Lower leg skin (tissue), 4 donors: Measurements from ENCODE around the gene VIPAS39. TPM values are rescaled to one million over a fixed set of nuclear protein-coding genes. Genes with fewer than 3 reads are reported as not detected.

Experiments used
- DNase-seq, 2 donors: peaks; one replicate each; pipeline ENCODE4 v3.0.0-alpha.2; 2019; ENCODE audit warnings: low spot score in 2 of 2
- H3K4me3 ChIP-seq: fragments of 200-600 bp; sonication (generic); 2 replicates; pipeline ENCODE4 v1.5.1; 2017; ENCODE audit warnings: mild to moderate bottlenecking, low read depth; ENCODE audit not compliant: poor library complexity, severe bottlenecking
- POLR2A ChIP-seq, 2 donors: fragments of 450-650 bp; IDR thresholded peaks; one replicate each; pipeline ENCODE4 v1.6.1; 2016 to 2017; ENCODE audit warnings: antibody characterized with exemption in 2 of 2, mild to moderate bottlenecking in 1 of 2, moderate library complexity in 1 of 2
- WGBS, 2 donors: methylation state at CpG; one replicate each; pipeline ENCODE4 v1.1.5; 2018; 5-methylcytosine and 5-hydroxymethylcytosine counted together
- intact Hi-C: fragments of 100-400 bp; cut with DNase I; formaldehyde crosslinking; loops from one replicate; pipeline ENCODE4 v1.15.0; 2023; ENCODE audit warnings: low total_unique reads
- total RNA-seq, 4 donors: library from RNA; depleted of rRNA; stranded (reverse); fragments of >200 nt; gene quantifications; one replicate each; pipeline ENCODE4 v1.1.0, GENCODE V29; 2016
- TF ChIP-seq, protein P1 (sequence below), 3 donors: fragments of 450-650 bp; IDR thresholded peaks; one replicate each; pipeline ENCODE4 v1.5.1; 2016; ENCODE audit warnings: antibody characterized with exemption in 3 of 3, mild to moderate bottlenecking in 3 of 3, moderate library complexity in 2 of 3

Gene VIPAS39
- total RNA-seq, 4 donors from 2014 or later = 12.9 to 18.4 (median 15.9) TPM

DNA sequence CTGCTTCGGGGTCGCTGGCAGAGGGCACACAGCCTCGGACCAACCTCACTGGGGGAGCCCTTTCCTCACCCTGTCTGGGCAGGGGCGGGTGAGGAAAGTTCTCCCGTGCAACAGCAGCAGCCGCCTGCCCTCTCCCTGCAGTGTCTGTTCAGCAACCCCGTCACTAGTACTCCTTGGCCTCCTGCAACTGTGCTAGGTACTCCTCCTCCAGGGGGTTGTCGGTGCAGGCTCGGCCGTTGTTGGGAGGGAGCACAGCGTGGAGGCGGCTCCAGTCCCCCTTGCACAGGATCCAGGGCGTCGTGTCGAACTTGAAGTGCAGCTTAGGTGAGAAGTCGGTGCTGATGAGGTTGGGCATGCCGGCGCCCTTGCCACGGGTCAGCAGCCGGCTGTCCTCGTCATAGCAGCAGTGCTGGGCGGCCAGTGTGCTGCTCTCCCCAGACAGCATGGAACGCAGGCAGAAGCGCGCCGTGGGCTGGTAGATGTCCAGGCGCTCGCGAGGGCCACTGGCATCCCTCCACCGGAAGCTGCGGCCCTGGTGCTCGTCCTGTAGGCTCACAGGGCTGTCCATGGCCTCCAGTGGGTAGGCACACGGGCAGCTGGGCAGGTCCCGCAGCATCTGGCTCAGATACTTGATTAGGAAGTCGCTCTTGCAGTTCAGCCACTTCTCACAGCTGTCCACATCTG, 18.2 kb upstream of the VIPAS39 start:
- TF ChIP-seq POLR2A (IDR thresholded peaks at IDR 0.05) = no peak
- TF ChIP-seq, protein P1, sequence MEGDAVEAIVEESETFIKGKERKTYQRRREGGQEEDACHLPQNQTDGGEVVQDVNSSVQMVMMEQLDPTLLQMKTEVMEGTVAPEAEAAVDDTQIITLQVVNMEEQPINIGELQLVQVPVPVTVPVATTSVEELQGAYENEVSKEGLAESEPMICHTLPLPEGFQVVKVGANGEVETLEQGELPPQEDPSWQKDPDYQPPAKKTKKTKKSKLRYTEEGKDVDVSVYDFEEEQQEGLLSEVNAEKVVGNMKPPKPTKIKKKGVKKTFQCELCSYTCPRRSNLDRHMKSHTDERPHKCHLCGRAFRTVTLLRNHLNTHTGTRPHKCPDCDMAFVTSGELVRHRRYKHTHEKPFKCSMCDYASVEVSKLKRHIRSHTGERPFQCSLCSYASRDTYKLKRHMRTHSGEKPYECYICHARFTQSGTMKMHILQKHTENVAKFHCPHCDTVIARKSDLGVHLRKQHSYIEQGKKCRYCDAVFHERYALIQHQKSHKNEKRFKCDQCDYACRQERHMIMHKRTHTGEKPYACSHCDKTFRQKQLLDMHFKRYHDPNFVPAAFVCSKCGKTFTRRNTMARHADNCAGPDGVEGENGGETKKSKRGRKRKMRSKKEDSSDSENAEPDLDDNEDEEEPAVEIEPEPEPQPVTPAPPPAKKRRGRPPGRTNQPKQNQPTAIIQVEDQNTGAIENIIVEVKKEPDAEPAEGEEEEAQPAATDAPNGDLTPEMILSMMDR (IDR thresholded peaks at IDR 0.05) = no peak
- peak in 1 of 2 donors; percentile 72 for DNase-seq
- H3K4me3 ChIP-seq = no peak overlapping the region
- intact Hi-C loops = no loop called here
- 88 to 91% methylated on average over 14 to 30 of the region's 35 CpGs for WGBS, 2 donors

DNA sequence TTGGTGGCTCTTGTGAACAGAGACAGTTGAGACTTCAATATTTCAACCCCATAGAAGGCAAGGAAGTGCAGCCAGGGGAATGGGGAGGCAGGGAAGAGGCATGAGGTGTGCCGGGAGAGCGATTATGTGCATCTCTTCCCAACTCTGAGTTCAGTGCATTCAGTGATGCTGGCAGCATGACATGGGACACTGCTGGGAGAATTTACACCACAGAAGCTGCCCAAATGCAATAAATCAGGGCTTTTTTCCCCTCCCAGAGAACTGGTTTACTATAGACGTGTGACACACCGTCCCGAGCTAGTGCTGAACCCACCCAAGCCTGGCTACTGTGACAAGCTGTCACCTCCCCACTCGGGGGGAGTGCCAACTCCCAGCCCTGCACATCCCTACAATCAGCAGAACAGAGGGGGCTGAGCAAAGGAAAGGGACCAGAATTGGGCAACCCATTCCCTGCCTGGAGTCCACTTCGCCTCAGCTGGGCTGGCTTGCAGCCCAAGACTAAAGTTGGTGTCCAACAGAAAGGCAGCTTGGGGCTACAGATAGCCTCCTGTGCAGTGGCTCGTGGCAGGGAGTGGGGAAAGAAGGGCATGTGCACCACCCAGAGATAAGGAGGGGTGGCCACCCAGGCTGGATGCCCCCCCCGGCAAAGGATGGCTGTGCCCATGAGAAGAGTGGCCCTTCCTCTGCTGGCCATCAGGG, 17.2 kb upstream of the VIPAS39 start:
- intact Hi-C loops = no loop called here
- DNase-seq = no peak
- no peak overlapping the region for H3K4me3 ChIP-seq
- no peak for TF ChIP-seq POLR2A (IDR thresholded peaks at IDR 0.05)
- TF ChIP-seq, protein P1 (IDR thresholded peaks at IDR 0.05) = no peak
- 53 to 64% methylated on average over 9 of the region's 9 CpGs for WGBS, 2 donors

GRCh38 chr14:77473921-77474320, 16.5 kb upstream of the VIPAS39 start:
- intact Hi-C loops = no loop called here
- TF ChIP-seq, protein P1 (IDR thresholded peaks at IDR 0.05) = no peak
- no peak for TF ChIP-seq POLR2A (IDR thresholded peaks at IDR 0.05)
- H3K4me3 ChIP-seq = no peak overlapping the region
- 52 to 73% methylated on average over 5 of the region's 5 CpGs for WGBS, 2 donors
- DNase-seq = no peak

DNA sequence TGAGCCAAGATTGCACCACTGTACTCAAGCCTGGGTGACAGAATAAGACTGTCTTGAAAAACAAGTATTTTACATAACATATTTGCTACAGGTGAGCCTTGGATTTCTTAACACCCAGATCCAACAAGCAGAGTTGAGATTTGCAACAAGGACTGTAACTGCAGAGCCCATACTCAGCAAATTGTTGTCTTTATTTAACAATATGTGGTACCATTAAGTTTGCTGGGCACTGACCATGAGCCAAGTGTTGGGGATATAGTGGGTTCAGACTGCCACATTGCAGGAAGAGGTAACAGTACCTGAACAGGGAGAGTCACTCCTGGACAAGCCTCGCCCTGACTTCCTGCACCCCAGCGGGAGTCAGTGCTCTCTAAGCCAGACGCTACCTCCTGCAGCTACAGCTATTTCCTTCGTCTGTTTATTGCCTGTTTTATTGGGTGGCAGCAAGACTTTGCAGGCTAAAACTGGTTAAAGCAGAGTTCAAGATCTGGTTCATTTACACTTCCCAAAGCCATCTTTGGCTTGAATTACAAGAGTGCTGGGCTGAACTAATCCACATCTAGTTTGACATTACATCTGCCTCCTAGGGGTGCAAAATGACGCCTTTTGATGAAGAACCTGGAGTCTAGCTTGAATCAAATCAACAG, 12.9 kb upstream of the VIPAS39 start:
- DNase-seq = no peak
- WGBS, 2 donors = 40 to 65% methylated on average over 5 of the region's 5 CpGs
- no peak overlapping the region for H3K4me3 ChIP-seq
- intact Hi-C loops = no loop called here
- TF ChIP-seq POLR2A (IDR thresholded peaks at IDR 0.05) = no peak

GRCh38 chr14:77469539-77469938, 12.1 kb upstream of the VIPAS39 start:
- H3K4me3 ChIP-seq = no peak overlapping the region
- TF ChIP-seq POLR2A (IDR thresholded peaks at IDR 0.05) = no peak
- TF ChIP-seq, protein P1 (IDR thresholded peaks at IDR 0.05) = no peak
- 93 to 94% methylated on average over 1 of the region's 1 CpG for WGBS, 2 donors
- DNase-seq = peak in 1 of 2 donors; percentile 18
- intact Hi-C loops = loop anchor here (10.0 kb wide), 1 partner anchor 235 kb away; the partner anchor contains the start of genes ALKBH1 and SLIRP

DNA sequence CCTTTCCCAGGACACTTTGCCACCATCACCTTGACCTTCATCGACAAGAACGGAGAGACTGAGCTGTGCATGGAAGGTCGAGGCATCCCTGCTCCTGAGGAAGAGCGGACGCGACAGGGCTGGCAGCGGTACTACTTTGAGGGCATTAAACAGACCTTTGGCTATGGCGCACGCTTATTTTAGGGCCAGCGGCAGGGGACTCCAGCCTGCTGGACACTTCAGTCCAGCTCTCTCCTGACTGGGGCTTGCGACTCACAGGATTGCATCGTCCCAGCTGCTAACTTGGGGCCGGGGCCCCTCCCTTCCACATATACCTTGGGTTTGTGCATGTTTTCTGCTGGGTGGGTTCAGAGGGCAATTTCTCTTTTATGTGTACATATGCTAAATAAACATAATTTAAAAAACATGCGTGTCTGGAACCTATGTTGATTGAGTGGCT, 11.7 kb upstream of the VIPAS39 start:
- TF ChIP-seq, protein P1 (IDR thresholded peaks at IDR 0.05) = no peak
- TF ChIP-seq POLR2A (IDR thresholded peaks at IDR 0.05) = no peak
- 82 to 85% methylated on average over 14 of the region's 14 CpGs for WGBS, 2 donors
- H3K4me3 ChIP-seq = no peak overlapping the region
- no peak for DNase-seq
- intact Hi-C loops = loop anchor here (10.0 kb wide), 1 partner anchor 236 kb away; the partner anchor contains the start of genes ALKBH1 and SLIRP
